HepG2 (cell line): ENCODE data around the gene ETS1.
A peak's percentile ranks its signal among the peaks of the same experiment; 100 is the strongest.

Experiments
- BRF2 ChIP-seq: sonication (generic); formaldehyde crosslinking; IDR thresholded peaks from 2 replicates; pipeline ENCODE4 v1.8.1; 2022; ENCODE audit warnings: mild to moderate bottlenecking, missing genetic modification reagents
- CTCF ChIP-seq: sonication (generic); formaldehyde crosslinking; IDR thresholded peaks from 2 replicates; pipeline ENCODE4 v1.5.0; 2020; ENCODE audit warnings: mild to moderate bottlenecking, missing genetic modification reagents, moderate library complexity
- DNMT3B ChIP-seq: conservative IDR thresholded peaks from 2 replicates; pipeline ENCODE4 v1.6.1; 2016; ENCODE audit warnings: missing biosample characterization, control low read depth
- EHMT2 ChIP-seq: fragments of 200-600 bp; sonication (generic); IDR thresholded peaks from 2 replicates; pipeline ENCODE4 v1.7.0; 2017; ENCODE audit warnings: antibody characterized with exemption, low read depth, low read length, borderline replicate concordance
- ELF1 ChIP-seq: sonication (generic); formaldehyde crosslinking; IDR thresholded peaks from 2 replicates; pipeline ENCODE4 v1.4.0; 2020; ENCODE audit warnings: missing genetic modification reagents
- FOXA3 ChIP-seq: IDR thresholded peaks from 2 replicates; pipeline ENCODE4 v1.6.1; 2016; ENCODE audit warnings: missing genetic modification reagents, missing compliant biosample characterization
- HMG20B ChIP-seq: conservative IDR thresholded peaks from 2 replicates; pipeline ENCODE4 v1.6.1; 2016; ENCODE audit warnings: missing genetic modification reagents, missing compliant biosample characterization
- KAT7 ChIP-seq: IDR thresholded peaks from 2 replicates; pipeline ENCODE4 v1.6.1; 2018; ENCODE audit warnings: borderline replicate concordance, missing compliant biosample characterization
- MZF1 ChIP-seq: sonication (generic); formaldehyde crosslinking; IDR thresholded peaks from 2 replicates; pipeline ENCODE4 v1.8.1; 2023; ENCODE audit warnings: mild to moderate bottlenecking, missing genetic modification reagents, borderline replicate concordance
- POLR2A ChIP-seq, 2 experiments: IDR thresholded peaks; 2 replicates each; pipeline ENCODE4 v1.6.1; 2011; ENCODE audit warnings: low read depth in 2 of 2, low read length in 2 of 2, mild to moderate bottlenecking in 1 of 2, moderate library complexity in 1 of 2; ENCODE audit not compliant: insufficient read depth in 1 of 2
- RBFOX2 ChIP-seq: fragments of 200-400 bp; formaldehyde crosslinking; IDR thresholded peaks from 2 replicates; pipeline ENCODE4 v1.6.1; 2017; ENCODE audit warnings: low read depth, mild to moderate bottlenecking, low read length
- RBM39 ChIP-seq: fragments of 200-400 bp; formaldehyde crosslinking; IDR thresholded peaks from one replicate; pipeline ENCODE4 v1.6.1; 2018; ENCODE audit warnings: antibody characterized with exemption, mild to moderate bottlenecking, low read depth, low read length; ENCODE audit not compliant: poor library complexity, severe bottlenecking
- SMC3 ChIP-seq: IDR thresholded peaks from 2 replicates; pipeline ENCODE4 v1.6.1; 2011; ENCODE audit warnings: low read length, improper control_type of control experiment

GRCh38 chr11:128630367-128631230, 43.2 kb upstream of the ETS1 start:
- no peak for TF ChIP-seq RBM39
- no peak for TF ChIP-seq RBFOX2
- no peak for TF ChIP-seq EHMT2
- no peak for TF ChIP-seq MZF1 (CRISPR knock-in tag)
- peak; percentile 81 for TF ChIP-seq CTCF (CRISPR knock-in tag)
- peak; percentile 93 for TF ChIP-seq SMC3
- no peak for TF ChIP-seq ELF1 (CRISPR knock-in tag)
- no peak for TF ChIP-seq HMG20B (CRISPR knock-in tag)
- no peak for TF ChIP-seq KAT7
- TF ChIP-seq DNMT3B (CRISPR knock-in tag) = no peak
- no peak for TF ChIP-seq FOXA3 (CRISPR knock-in tag)
- no peak for TF ChIP-seq BRF2 (CRISPR knock-in tag)
- no peak for TF ChIP-seq POLR2A (IDR thresholded peaks at IDR 0.05; ENCODE audit: insufficient read depth in 1 of 2, low read depth in 2 of 2, low read length in 2 of 2)
